ENCODE data around the gene RAPGEF6.
"Not testable (repeated sequence)": the region's sequence is repeated elsewhere in the genome, so short reads cannot be mapped to it uniquely, and the experiment has no call there.

RAPGEF6 gene

GRCh38 chr5:131634996-131635683 lies at the start of gene RAPGEF6:
Gene RAPGEF6 (minus strand): TSS chr5:131635229. CDS start chr5:131635030, 199 bp downstream.
- H3K36me3 Mint-ChIP-seq = no peaks in the 10 kb centered on the region
- peak within 1 kb of the TSS; percentile 97 for H3K4me3 Mint-ChIP-seq
- H3K9me3 Mint-ChIP-seq = no peaks in the 10 kb centered on the region
- ATAC-seq = peak; percentile 97
- peaks cover 24% of the 10 kb centered on the region for H3K4me1 Mint-ChIP-seq
- H3K27ac Mint-ChIP-seq = peak within 1 kb of the TSS; percentile 97
- H3K27me3 Mint-ChIP-seq = no peaks in the 10 kb centered on the region

GRCh38 chr5:131684595-131684994 lies 49.6 kb upstream of the RAPGEF6 start:
- Mint-ChIP-seq H3K9me3 (no peaks in the 10 kb centered on the region), H3K4me1 (peaks cover 18% of the 10 kb centered on the region), H3K36me3 (peaks cover 28% of the 10 kb centered on the region), H3K4me3 (no peak overlapping the region), H3K27me3 (no peaks in the 10 kb centered on the region), H3K27ac (no peak overlapping the region)
- no peak for ATAC-seq

GRCh38 chr5:131684051-131684450 lies 49.0 kb upstream of the RAPGEF6 start:
- Mint-ChIP-seq H3K9me3 (no peaks in the 10 kb centered on the region), H3K4me3 (no peak overlapping the region), H3K36me3 (peaks cover 27% of the 10 kb centered on the region), H3K27me3 (no peaks in the 10 kb centered on the region), H3K27ac (no peak overlapping the region), H3K4me1 (peaks cover 18% of the 10 kb centered on the region)
- no peak for ATAC-seq

GRCh38 chr5:131682826-131683225 lies 47.8 kb upstream of the RAPGEF6 start:
- Mint-ChIP-seq H3K27ac (peak overlapping the region; percentile 76), H3K4me3 (peak overlapping the region; percentile 74), H3K4me1 (peaks cover 18% of the 10 kb centered on the region), H3K36me3 (peaks cover 23% of the 10 kb centered on the region), H3K27me3 (no peaks in the 10 kb centered on the region), H3K9me3 (no peaks in the 10 kb centered on the region)
- no peak for ATAC-seq

- peaks cover 18% of the 10 kb centered on the region for H3K4me1 Mint-ChIP-seq
- no peak overlapping the region for H3K4me3 Mint-ChIP-seq
- H3K9me3 Mint-ChIP-seq = no peaks in the 10 kb centered on the region
- no peak overlapping the region for H3K27ac Mint-ChIP-seq
- H3K27me3 Mint-ChIP-seq = no peaks in the 10 kb centered on the region
- no peak for ATAC-seq
- H3K36me3 Mint-ChIP-seq = peaks cover 30% of the 10 kb centered on the region
Observed at GRCh38 chr5:131682175-131682574, 47.1 kb upstream of the RAPGEF6 start.

GRCh38 chr5:131679911-131680310 lies 44.9 kb upstream of the RAPGEF6 start:
- Mint-ChIP-seq H3K27me3 (no peaks in the 10 kb centered on the region), H3K36me3 (peaks cover 52% of the 10 kb centered on the region), H3K9me3 (no peaks in the 10 kb centered on the region), H3K27ac (no peak overlapping the region), H3K4me3 (no peak overlapping the region), H3K4me1 (peaks cover 24% of the 10 kb centered on the region)
- ATAC-seq = no peak

GRCh38 chr5:131678273-131678672 lies 43.2 kb upstream of the RAPGEF6 start:
- peaks cover 66% of the 10 kb centered on the region for H3K36me3 Mint-ChIP-seq
- H3K27me3 Mint-ChIP-seq = not testable (repeated sequence)

GRCh38 chr5:131677115-131677514 lies 42.1 kb upstream of the RAPGEF6 start:
- Mint-ChIP-seq H3K36me3 (peaks cover 73% of the 10 kb centered on the region), H3K9me3 (no peaks in the 10 kb centered on the region), H3K27ac (no peak overlapping the region), H3K27me3 (no peaks in the 10 kb centered on the region), H3K4me3 (no peak overlapping the region), H3K4me1 (peaks cover 28% of the 10 kb centered on the region)
- no peak for ATAC-seq

More at GRCh38 chr5:131678273-131678672, 43.2 kb upstream of the RAPGEF6 start:
- not testable (repeated sequence) for H3K4me3 Mint-ChIP-seq, ATAC-seq, H3K9me3 Mint-ChIP-seq, H3K27ac Mint-ChIP-seq
- H3K4me1 Mint-ChIP-seq = peaks cover 30% of the 10 kb centered on the region

GRCh38 chr5:131672776-131673175 lies 37.7 kb upstream of the RAPGEF6 start:
- peak overlapping the region; percentile 43 for H3K27ac Mint-ChIP-seq

GRCh38 chr5:131671994-131672655 lies 37.1 kb upstream of the RAPGEF6 start:
- Mint-ChIP-seq H3K27me3 (no peaks in the 10 kb centered on the region), H3K4me1 (peaks cover 28% of the 10 kb centered on the region), H3K9me3 (no peaks in the 10 kb centered on the region), H3K27ac (peak overlapping the region; percentile 43), H3K36me3 (peaks cover 70% of the 10 kb centered on the region), H3K4me3 (no peak overlapping the region)
- ATAC-seq = no peak

More at GRCh38 chr5:131672776-131673175, 37.7 kb upstream of the RAPGEF6 start:
- Mint-ChIP-seq H3K27me3 (no peaks in the 10 kb centered on the region), H3K36me3 (peaks cover 70% of the 10 kb centered on the region), H3K4me1 (peaks cover 28% of the 10 kb centered on the region), H3K4me3 (no peak overlapping the region), H3K9me3 (no peaks in the 10 kb centered on the region)
- ATAC-seq = peak; percentile 39

GRCh38 chr5:131671409-131671808 lies 36.4 kb upstream of the RAPGEF6 start:
- Mint-ChIP-seq H3K27me3 (no peaks in the 10 kb centered on the region), H3K27ac (no peak overlapping the region), H3K9me3 (no peaks in the 10 kb centered on the region), H3K36me3 (peaks cover 68% of the 10 kb centered on the region), H3K4me1 (peaks cover 28% of the 10 kb centered on the region), H3K4me3 (no peak overlapping the region)
- peak; percentile 60 for ATAC-seq

- H3K27ac Mint-ChIP-seq = no peak overlapping the region
- no peaks in the 10 kb centered on the region for H3K4me1 Mint-ChIP-seq
- no peak for ATAC-seq
- H3K27me3 Mint-ChIP-seq = no peaks in the 10 kb centered on the region
- no peak overlapping the region for H3K4me3 Mint-ChIP-seq
- H3K9me3 Mint-ChIP-seq = peaks cover 8% of the 10 kb centered on the region
- peaks cover 58% of the 10 kb centered on the region for H3K36me3 Mint-ChIP-seq
Observed at GRCh38 chr5:131664929-131665328, 29.9 kb upstream of the RAPGEF6 start.

GRCh38 chr5:131661933-131662332 lies 26.9 kb upstream of the RAPGEF6 start:
- H3K9me3 Mint-ChIP-seq = peaks cover 11% of the 10 kb centered on the region
- ATAC-seq = no peak
- no peaks in the 10 kb centered on the region for H3K4me1 Mint-ChIP-seq
- peaks cover 72% of the 10 kb centered on the region for H3K36me3 Mint-ChIP-seq
- no peaks in the 10 kb centered on the region for H3K27me3 Mint-ChIP-seq
- no peak overlapping the region for H3K4me3 Mint-ChIP-seq
- H3K27ac Mint-ChIP-seq = no peak overlapping the region

GRCh38 chr5:131659841-131660240 lies 24.8 kb upstream of the RAPGEF6 start:
- no peak for ATAC-seq
- Mint-ChIP-seq H3K27ac (no peak overlapping the region), H3K36me3 (peaks cover 68% of the 10 kb centered on the region), H3K4me1 (no peaks in the 10 kb centered on the region), H3K4me3 (no peak overlapping the region), H3K9me3 (peaks cover 11% of the 10 kb centered on the region), H3K27me3 (no peaks in the 10 kb centered on the region)

GRCh38 chr5:131659290-131659689 lies 24.3 kb upstream of the RAPGEF6 start:
- H3K36me3 Mint-ChIP-seq = peaks cover 74% of the 10 kb centered on the region
- ATAC-seq = no peak
- peaks cover 11% of the 10 kb centered on the region for H3K9me3 Mint-ChIP-seq
- no peaks in the 10 kb centered on the region for H3K27me3 Mint-ChIP-seq
- H3K4me1 Mint-ChIP-seq = no peaks in the 10 kb centered on the region
- no peak overlapping the region for H3K4me3 Mint-ChIP-seq
- no peak overlapping the region for H3K27ac Mint-ChIP-seq

- Mint-ChIP-seq H3K4me3 (no peak overlapping the region), H3K4me1 (no peaks in the 10 kb centered on the region), H3K27me3 (no peaks in the 10 kb centered on the region), H3K36me3 (peaks cover 65% of the 10 kb centered on the region), H3K27ac (no peak overlapping the region), H3K9me3 (peaks cover 8% of the 10 kb centered on the region)
- ATAC-seq = no peak
Observed at GRCh38 chr5:131654776-131655175, 19.7 kb upstream of the RAPGEF6 start.

All from stimulated activated memory B cell treated with anti-CD40 and anti-IgM and Interleukin-4, amounts not matched to agents 10 μg/mL and 1 μg/mL and 100 μg/mL, for 72 hours (primary cell).